Adrenal gland (tissue), 19 donors: ENCODE data around the gene NODAL. TPM values are rescaled to one million over a fixed set of nuclear protein-coding genes. Genes with fewer than 3 reads are reported as not detected.
"Not testable (repeated sequence)": the region's sequence is repeated elsewhere in the genome, so short reads cannot be mapped to it uniquely, and the experiment has no call there.

Experiments
- DNase-seq, 7 donors: peaks; one replicate each; pipeline ENCODE4 v3.0.0-alpha.2; 2019 to 2020
- H3K27ac ChIP-seq, 5 donors: fragments of 200-600 bp; sonication (generic) in 4 of 5; 1 replicate in 3 of 5; 2 replicates in 2 of 5; pipeline versions ENCODE4 v1.5.1 to v1.8.0; 2016 to 2020; ENCODE audit warnings: mild to moderate bottlenecking in 1 of 5
- H3K27me3 ChIP-seq: fragments of 200-600 bp; 2 replicates; pipeline ENCODE4 v1.8.0; 2021
- H3K36me3 ChIP-seq, 2 donors: fragments of 200-600 bp; replicated peaks in 1 of 2; 1 replicate in 1 of 2; 2 replicates in 1 of 2; pipeline versions ENCODE4 v1.5.1 to v1.8.0; 2018 to 2022
- H3K4me1 ChIP-seq, 2 donors: fragments of 200-600 bp; replicated peaks in 1 of 2; 1 replicate in 1 of 2; 2 replicates in 1 of 2; pipeline versions ENCODE4 v1.5.1 to v1.8.0; 2018 to 2021
- H3K4me3 ChIP-seq, 4 donors: fragments of 200-600 bp; sonication (generic) in 3 of 4; one replicate each; pipeline ENCODE4 v1.5.1; 2016 to 2018
- H3K9me3 ChIP-seq, 3 donors: fragments of 200-600 bp; sonication (generic) in 1 of 3; replicated peaks in 1 of 3; 1 replicate in 2 of 3; 2 replicates in 1 of 3; pipeline versions ENCODE4 v1.5.1 to v1.8.0; 2016 to 2021
- CTCF ChIP-seq, 6 experiments: fragments of 450-650 bp in 4 of 6; fragments of 200-600 bp in 2 of 6; sonication (generic) in 1 of 6; IDR thresholded peaks; 1 replicate in 5 of 6; 2 replicates in 1 of 6; pipeline versions ENCODE4 v1.5.1 to v1.8.0; 2016 to 2021; ENCODE audit warnings: antibody characterized with exemption in 6 of 6, mild to moderate bottlenecking in 2 of 6, moderate library complexity in 1 of 6
- POLR2A ChIP-seq, 2 donors: fragments of 450-650 bp; IDR thresholded peaks; one replicate each; pipeline ENCODE4 v1.6.1; 2017; ENCODE audit warnings: antibody characterized with exemption in 2 of 2, mild to moderate bottlenecking in 2 of 2, moderate library complexity in 1 of 2
- WGBS, 4 donors: extraction: QIAGEN DNeasy Blood & Tissue Kit in 2 of 4; methylation state at CpG; one replicate each; pipeline versions ENCODE4 v1.1.5 to v1.1.7; 2013 to 2017; 5-methylcytosine and 5-hydroxymethylcytosine counted together
- intact Hi-C, 2 donors: fragments of 100-400 bp; cut with DNase I; formaldehyde crosslinking; loops; one replicate each; pipeline versions ENCODE4 v1.14.1 to v1.15.0; 2022 to 2023
- long read RNA-seq, 10 donors: library from polyadenylated mRNA in 3 of 10; unstranded in 2 of 10; stranded (forward) in 1 of 10; transcript quantifications; one replicate each; pipeline ENCODE4 v2.0.0 and lab custom pipeline, GENCODE V29; 2021 to 2026
- polyA plus RNA-seq, 3 donors: library from polyadenylated mRNA; stranded (reverse); fragments of 200-250 nt in 2 of 3; fragments of 350-450 nt in 1 of 3; fragmentation: Illumina TruSeq in 1 of 3; extraction: RNeasy Lipid Tissue Mini Kit (QIAGEN cat#74804) in 1 of 3; gene quantifications; one replicate each; pipeline ENCODE4 v1.2.3, GENCODE V29; 2013 to 2014
- total RNA-seq, 9 donors: library from RNA; depleted of rRNA in 4 of 9; stranded (reverse); fragments of >200 nt in 4 of 9; fragments of 120-200 nt in 1 of 9; fragmentation: NEBNext Ultra II Directional in 1 of 9; extraction: Animal tissue kit (Norgen Biotek cat#: 25700) in 1 of 9; gene quantifications; one replicate each; pipeline versions ENCODE4 v1.1.0 to v1.2.4, GENCODE V29; 2013 to 2023
- donor health status: healthy with polysubstance abuse.
- donor health status: Bipolar disorder and iron deficiency.
- donor health status: DM: yes; HTN: yes; CAD: no.
- donor health status: DM: no; HTN: no; CAD: no.
- donor health status: DM: no; HTN: no; CAD: no.
- donor health status: DM: yes; HTN: yes; CAD: no.

NODAL gene
- not detected for total RNA-seq
- polyA plus RNA-seq = not detected
- long read RNA-seq, donor 1 = 0 reads
- long read RNA-seq, donor 2 = 0 reads
- long read RNA-seq, donor 3 = 0 reads
- long read RNA-seq, donor 4 = 0 reads
- long read RNA-seq, donor 5 = 0 reads
- long read RNA-seq, donor 6 = 0 reads
- long read RNA-seq, donor 7 = 0 reads
- long read RNA-seq, donor 8 = 0 reads
- long read RNA-seq, donor 9 = 0 reads
- long read RNA-seq, donor 10 = 0 reads

GRCh38 chr10:70441161-70441894 is at the start of gene NODAL:
NODAL (minus strand) TSS chr10:70441681; CDS start chr10:70441667, 14 bp downstream.
- intact Hi-C loops = no loop called here
- no peak for TF ChIP-seq CTCF (IDR thresholded peaks at IDR 0.05)
- TF ChIP-seq POLR2A (IDR thresholded peaks at IDR 0.05) = no peak
- Histone ChIP-seq H3K4me1 (peaks cover 9 to 14% of the 10 kb centered on the region in 2 donors), H3K9me3 (no peaks in the 10 kb centered on the region), H3K27ac (no peak within 1 kb of the TSS), H3K27me3 (peaks cover 29% of the 10 kb centered on the region), H3K4me3 (peak within 1 kb of the TSS in 1 of 4 donors; percentile 5), H3K36me3 (no peaks in the 10 kb centered on the region)
- WGBS, 4 donors = 6 to 14% (median 13%) methylated on average over 32 to 60 of the region's 60 CpGs
- DNase-seq = no peak

GRCh38 chr10:70490142-70490541 is 48.7 kb upstream of the NODAL start:
- WGBS, 4 donors = 81 to 93% (median 85%) methylated on average over 4 of the region's 4 CpGs

GRCh38 chr10:70487824-70488223 is 46.3 kb upstream of the NODAL start:
- TF ChIP-seq CTCF (IDR thresholded peaks at IDR 0.05) (no peak), POLR2A (IDR thresholded peaks at IDR 0.05) (no peak)
- Histone ChIP-seq H3K36me3 (no peaks in the 10 kb centered on the region), H3K4me3 (no peak overlapping the region), H3K4me1 (peaks cover 4 to 12% of the 10 kb centered on the region in 2 donors), H3K27me3 (no peaks in the 10 kb centered on the region), H3K27ac (no peak overlapping the region), H3K9me3 (no peaks in the 10 kb centered on the region)
- WGBS, 4 donors = 82 to 90% (median 86%) methylated on average over 3 of the region's 3 CpGs
- DNase-seq = no peak
- intact Hi-C loops = no loop called here

More at GRCh38 chr10:70490142-70490541, 48.7 kb upstream of the NODAL start:
- Histone ChIP-seq H3K4me3 (no peak overlapping the region), H3K9me3 (no peaks in the 10 kb centered on the region), H3K27ac (no peak overlapping the region), H3K36me3 (no peaks in the 10 kb centered on the region), H3K4me1 (no peaks in the 10 kb centered on the region), H3K27me3 (no peaks in the 10 kb centered on the region)
- DNase-seq = no peak
- TF ChIP-seq POLR2A (IDR thresholded peaks at IDR 0.05) (no peak), CTCF (IDR thresholded peaks at IDR 0.05) (no peak)
- intact Hi-C loops = no loop called here

- H3K9me3 ChIP-seq, intact Hi-C loops, H3K36me3 ChIP-seq, H3K4me3 ChIP-seq, DNase-seq, H3K27me3 ChIP-seq: not testable (repeated sequence)
- Histone ChIP-seq H3K27ac (peak overlapping the region in 2 of 5 donors; percentile 54 to 79), H3K4me1 (peaks cover 4 to 27% of the 10 kb centered on the region in 2 donors)
- WGBS, 4 donors = 85 to 91% (median 87%) methylated on average over 6 of the region's 6 CpGs
Measured at GRCh38 chr10:70483872-70484271, 42.4 kb upstream of the NODAL start.
